Memory B cell (primary cell): ENCODE results near the gene IFT80.

ENCODE experiments used
- ATAC-seq: fragments of 150-1000 bp; cut with Tn5 transposase; 2 replicates; pipeline ENCODE4 v1.10.0; 2021; ENCODE audit warnings: low read depth, mild to moderate bottlenecking, moderate library complexity
- DNase-seq, 2 donors: peaks; one replicate each; pipeline ENCODE4 v3.0.0; 2022; ENCODE audit warnings: low spot score in 2 of 2
- H3K27ac Mint-ChIP-seq: one replicate; pipeline ENCODE4 v1.8.0; 2022; ENCODE audit warnings: mild to moderate bottlenecking, moderate library complexity, mixed read lengths
- H3K27me3 Mint-ChIP-seq: one replicate; pipeline ENCODE4 v1.8.0; 2022; ENCODE audit warnings: mixed read lengths
- H3K36me3 Mint-ChIP-seq: one replicate; pipeline ENCODE4 v1.8.0; 2022; ENCODE audit warnings: mild to moderate bottlenecking, mixed read lengths
- H3K4me1 Mint-ChIP-seq: one replicate; pipeline ENCODE4 v1.8.0; 2022; ENCODE audit warnings: mixed read lengths
- H3K4me3 Mint-ChIP-seq: one replicate; pipeline ENCODE4 v1.8.0; 2022; ENCODE audit warnings: mild to moderate bottlenecking, moderate library complexity, mixed read lengths
- H3K9me3 Mint-ChIP-seq: one replicate; pipeline ENCODE4 v1.8.0; 2022; ENCODE audit warnings: mixed read lengths

The IFT80 gene

DNA sequence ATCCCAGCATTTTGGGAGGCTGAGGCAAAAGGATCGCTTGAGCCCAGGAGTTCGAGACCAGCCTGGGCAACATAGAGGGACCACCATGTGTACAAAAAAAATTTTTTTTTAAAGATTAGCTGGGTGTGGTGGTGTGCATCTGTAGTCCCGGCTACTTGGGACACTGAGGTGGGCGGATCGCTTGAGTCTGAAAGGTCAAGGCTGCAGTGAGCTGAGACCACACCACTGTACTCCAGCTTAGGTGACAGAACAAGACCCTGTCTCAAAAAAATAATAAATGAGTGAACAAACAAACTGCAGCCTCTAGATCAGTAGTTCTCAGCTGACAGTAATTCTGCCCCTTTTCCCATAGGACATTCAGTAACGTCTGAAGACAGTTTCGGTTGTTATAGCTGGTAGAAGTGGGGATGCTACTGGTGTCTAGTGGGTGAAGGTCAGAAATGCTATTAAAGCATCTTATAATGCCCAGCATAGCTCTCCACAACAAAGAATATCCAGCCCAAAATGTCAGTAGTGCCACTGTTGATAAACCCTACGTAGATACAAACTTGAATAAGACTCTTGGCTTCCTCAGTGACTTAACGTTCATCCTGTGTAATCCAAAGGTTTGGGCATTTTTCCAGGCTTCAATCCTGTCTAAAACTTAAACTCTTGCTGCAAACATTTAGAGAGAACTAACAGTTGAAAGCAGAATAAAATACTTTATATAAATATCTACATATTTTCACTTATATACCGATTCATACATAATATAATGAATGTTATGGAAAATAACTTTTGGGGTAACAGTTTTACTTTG is 11.0 kb upstream of the IFT80 start:
- no peaks in the 10 kb centered on the region for H3K27me3 Mint-ChIP-seq
- peaks cover 4% of the 10 kb centered on the region for H3K36me3 Mint-ChIP-seq
- no peak overlapping the region for H3K27ac Mint-ChIP-seq
- no peak for ATAC-seq
- DNase-seq: no peak
- no peaks in the 10 kb centered on the region for H3K9me3 Mint-ChIP-seq
- no peak overlapping the region for H3K4me3 Mint-ChIP-seq
- no peaks in the 10 kb centered on the region for H3K4me1 Mint-ChIP-seq

DNA sequence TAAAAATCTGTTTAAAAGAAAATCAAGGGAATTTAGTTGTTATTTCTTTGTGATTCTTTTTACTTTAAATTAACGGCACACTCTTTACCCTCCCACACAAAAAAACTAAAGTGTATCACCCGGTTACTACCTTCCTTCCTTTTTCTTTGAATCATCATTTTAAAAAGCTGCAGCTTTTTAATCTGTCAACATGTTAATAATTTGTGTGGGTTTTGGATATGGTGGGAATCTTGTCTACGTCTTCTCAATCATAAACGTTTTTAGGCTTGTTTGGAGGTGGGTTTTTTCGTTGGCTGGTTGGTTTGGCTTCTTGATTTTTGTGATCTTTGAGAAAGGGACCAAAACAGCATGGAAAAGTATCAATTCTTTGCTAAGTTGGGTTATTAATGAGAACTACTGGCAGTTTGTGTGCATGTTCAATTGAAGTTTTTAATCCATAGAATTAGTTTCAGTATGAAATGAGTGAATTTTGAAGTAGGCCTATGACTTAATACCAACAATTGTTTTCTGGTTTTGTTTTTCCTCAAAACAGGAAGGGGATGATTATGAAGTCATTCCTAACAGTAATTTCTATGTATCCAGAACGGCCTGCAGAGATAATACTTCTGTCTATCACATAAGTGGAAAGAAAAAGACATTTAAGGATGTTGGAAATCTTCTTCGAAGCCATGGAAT is 4.9 kb upstream of the IFT80 start:
- Mint-ChIP-seq H3K4me3 (peak overlapping the region; percentile 63), H3K4me1 (peaks cover 18% of the 10 kb centered on the region), H3K9me3 (no peaks in the 10 kb centered on the region), H3K27ac (no peak overlapping the region), H3K27me3 (peaks cover 4% of the 10 kb centered on the region), H3K36me3 (peaks cover 9% of the 10 kb centered on the region)
- no peak for ATAC-seq
- DNase-seq: no peak

DNA sequence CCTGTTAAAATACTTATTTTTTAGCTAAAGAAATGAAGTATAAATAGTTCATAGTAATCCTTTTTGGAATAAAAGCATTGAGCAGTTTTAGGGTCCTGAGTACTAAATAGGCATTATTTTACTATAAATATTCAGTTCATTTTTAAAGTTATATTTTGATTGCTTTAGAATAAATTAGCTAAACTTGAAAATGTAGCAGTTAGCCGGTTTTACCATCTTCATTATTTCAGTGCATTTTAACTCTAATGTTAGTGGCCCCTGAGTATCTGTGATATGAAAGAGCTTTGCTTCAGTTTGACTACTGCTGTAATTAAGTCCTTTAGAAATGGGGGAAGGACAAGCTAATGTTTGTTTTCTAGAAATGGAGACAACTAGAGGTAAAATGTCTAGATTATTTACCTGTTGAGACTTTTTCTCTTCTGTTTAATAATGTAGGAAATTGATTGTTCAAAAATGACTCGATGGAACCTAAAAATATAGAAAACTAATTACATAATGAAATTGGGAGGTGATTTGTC is 4.1 kb upstream of the IFT80 start:
- Mint-ChIP-seq H3K4me1 (peaks cover 21% of the 10 kb centered on the region), H3K27ac (no peak overlapping the region), H3K4me3 (no peak overlapping the region), H3K9me3 (no peaks in the 10 kb centered on the region), H3K27me3 (peaks cover 4% of the 10 kb centered on the region), H3K36me3 (peaks cover 7% of the 10 kb centered on the region)
- ATAC-seq (no peak), DNase-seq (no peak)

DNA sequence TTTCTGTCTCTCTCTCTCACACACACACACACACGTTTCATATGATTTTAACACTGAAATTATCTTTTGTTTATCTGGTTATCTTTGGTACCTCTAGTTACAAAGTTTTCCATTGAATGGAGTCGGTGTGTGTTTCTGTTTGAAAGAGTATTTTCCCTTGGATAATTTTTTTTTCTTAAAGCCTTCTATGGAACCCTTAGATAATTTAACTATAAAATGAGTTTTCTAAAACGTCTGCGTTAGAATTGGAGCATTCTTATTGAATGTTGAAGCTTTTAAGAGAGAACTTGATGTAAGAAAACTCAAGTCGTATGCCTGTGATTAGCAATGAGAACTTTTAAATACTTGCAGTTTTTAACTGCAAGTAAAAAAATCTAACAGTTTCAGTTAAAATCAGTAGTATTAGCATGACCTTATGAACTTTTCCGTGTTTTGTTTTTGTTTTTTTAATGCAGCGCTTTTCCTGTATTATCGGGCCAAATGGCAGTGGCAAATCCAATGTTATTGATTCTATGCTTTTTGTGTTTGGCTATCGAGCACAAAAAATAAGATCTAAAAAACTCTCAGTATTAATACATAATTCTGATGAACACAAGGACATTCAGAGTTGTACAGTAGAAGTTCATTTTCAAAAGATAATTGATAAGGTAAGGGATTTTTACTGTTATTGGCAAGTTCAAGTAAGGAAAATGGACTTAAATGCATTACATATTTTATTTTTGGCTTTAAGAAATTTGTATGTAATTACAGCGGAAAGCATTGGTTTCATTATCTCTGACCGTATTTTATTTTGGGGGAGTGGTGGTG is 3.4 kb upstream of the IFT80 start:
- H3K4me3 Mint-ChIP-seq: peak overlapping the region; percentile 62
- peaks cover 4% of the 10 kb centered on the region for H3K27me3 Mint-ChIP-seq
- no peaks in the 10 kb centered on the region for H3K9me3 Mint-ChIP-seq
- no peak overlapping the region for H3K27ac Mint-ChIP-seq
- ATAC-seq (no peak), DNase-seq (no peak)
- H3K4me1 Mint-ChIP-seq: peaks cover 22% of the 10 kb centered on the region
- peaks cover 7% of the 10 kb centered on the region for H3K36me3 Mint-ChIP-seq

DNA sequence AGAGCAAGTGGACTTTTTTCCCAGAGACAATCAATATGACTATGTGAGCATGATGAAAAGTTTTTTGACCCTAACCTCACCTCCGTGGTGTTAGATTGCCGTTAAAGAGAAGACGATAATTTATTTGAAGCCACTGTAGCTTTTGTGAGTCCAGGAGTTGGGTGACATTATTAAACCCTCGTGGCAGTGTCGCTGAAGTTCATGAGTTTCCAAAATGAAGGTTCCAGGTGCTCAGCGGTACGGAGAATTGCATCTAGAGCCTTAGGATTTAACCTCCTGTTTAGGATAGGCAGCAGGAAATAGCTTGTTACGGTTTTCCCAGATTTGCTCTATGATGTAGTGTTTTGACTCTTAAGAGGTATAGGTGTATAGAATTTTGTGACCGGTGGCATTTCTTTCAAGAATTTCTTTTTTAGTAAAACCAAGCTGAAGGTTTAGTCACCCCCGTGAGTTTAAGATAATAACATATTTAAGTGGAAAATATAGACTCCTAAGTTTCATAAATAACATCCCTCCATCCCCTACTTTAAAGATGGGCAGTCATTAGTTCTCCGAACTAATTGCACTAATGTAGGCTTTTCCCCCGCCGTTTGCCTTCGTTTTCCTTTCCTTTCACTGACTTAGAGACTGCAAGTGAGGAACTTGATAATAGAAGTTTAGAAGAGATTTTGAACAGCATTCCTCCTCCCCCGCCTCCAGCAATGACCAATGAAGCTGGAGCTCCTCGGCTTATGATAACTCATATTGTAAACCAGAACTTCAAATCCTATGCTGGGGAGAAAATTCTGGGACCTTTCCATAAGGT is 2.5 kb upstream of the IFT80 start:
- Mint-ChIP-seq H3K27me3 (peaks cover 4% of the 10 kb centered on the region), H3K36me3 (peaks cover 7% of the 10 kb centered on the region), H3K4me1 (peaks cover 22% of the 10 kb centered on the region), H3K4me3 (peak overlapping the region; percentile 89), H3K27ac (peak overlapping the region; percentile 83), H3K9me3 (no peaks in the 10 kb centered on the region)
- ATAC-seq (no peak), DNase-seq (peak in 1 of 2 donors; percentile 1)

DNA sequence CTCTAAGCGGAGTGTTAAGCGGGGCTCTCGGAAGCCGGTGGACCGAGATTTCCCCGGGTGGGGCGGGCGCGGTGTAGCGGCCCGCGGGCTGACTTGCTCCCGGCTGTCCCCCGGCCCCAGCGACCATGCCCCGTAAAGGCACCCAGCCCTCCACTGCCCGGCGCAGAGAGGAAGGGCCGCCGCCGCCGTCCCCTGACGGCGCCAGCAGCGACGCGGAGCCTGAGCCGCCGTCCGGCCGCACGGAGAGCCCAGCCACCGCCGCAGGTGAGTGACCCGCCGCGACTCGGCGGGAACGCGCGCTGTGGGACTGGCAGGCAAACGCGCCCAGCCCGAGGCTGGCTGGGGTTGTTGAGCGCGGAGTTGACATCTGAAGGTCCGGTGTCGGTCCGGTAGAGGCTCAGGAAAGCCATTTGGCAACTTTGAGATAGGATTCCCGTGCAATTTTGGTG is 1.7 kb upstream of the IFT80 start:
- Mint-ChIP-seq H3K27me3 (peaks cover 4% of the 10 kb centered on the region), H3K4me3 (peak overlapping the region; percentile 89), H3K9me3 (no peaks in the 10 kb centered on the region), H3K27ac (peak overlapping the region; percentile 98), H3K4me1 (peaks cover 22% of the 10 kb centered on the region), H3K36me3 (peaks cover 7% of the 10 kb centered on the region)
- DNase-seq (peak in 1 of 2 donors; percentile 40), ATAC-seq (no peak)

DNA sequence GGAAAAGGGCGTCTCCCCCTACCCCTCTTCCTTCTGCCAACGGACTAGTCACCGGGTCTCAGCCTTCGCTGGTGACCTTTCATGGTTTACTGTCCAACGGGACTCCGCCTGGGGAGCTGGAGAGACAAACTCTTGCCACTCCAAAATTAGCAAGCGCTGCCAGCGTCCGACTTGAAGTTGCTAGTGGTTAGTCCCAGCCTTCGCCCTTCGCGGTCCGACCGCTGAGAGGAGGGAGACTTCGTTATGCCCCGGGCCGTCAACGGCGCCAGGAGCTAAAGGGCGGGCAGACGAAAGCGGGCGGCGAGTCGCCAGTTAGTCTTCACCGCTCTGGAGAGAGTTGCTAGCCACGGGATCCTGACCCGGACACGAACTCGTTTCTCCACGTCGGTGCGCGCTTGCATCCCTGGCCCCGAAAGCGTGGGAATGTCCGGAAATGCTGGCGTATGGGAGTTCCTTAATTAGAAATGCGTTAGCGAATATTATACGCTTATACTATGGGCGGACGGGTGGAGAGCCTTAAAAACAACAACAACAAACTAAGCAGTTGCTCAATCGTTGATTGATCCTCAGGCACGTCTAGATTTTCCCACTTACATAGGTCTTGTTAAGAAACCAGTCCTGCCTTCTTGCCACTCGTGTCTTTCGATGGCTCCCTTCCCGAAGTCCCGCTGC is 1.1 kb upstream of the IFT80 start:
- Mint-ChIP-seq H3K9me3 (no peaks in the 10 kb centered on the region), H3K4me3 (peak overlapping the region; percentile 89), H3K27ac (peak overlapping the region; percentile 98), H3K4me1 (peaks cover 22% of the 10 kb centered on the region), H3K27me3 (peaks cover 4% of the 10 kb centered on the region), H3K36me3 (peaks cover 7% of the 10 kb centered on the region)
- ATAC-seq (no peak), DNase-seq (peak; percentile 14 to 62)

DNA sequence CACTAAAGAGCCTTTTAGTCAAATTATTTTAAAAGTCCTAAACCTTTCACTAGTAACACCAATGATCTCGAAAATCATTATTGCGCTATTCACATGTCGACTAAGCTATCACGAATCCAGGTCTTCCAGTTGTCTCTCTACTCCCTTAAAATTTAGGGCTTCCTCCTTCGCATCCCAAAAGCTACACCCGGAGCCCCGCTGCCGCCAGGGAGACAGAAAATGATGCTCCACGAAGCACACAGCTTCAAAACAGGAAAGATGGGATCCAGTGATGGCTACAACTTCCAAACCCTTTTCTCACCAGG is 253 bp downstream of the IFT80 start:
- peaks cover 7% of the 10 kb centered on the region for H3K36me3 Mint-ChIP-seq

DNA sequence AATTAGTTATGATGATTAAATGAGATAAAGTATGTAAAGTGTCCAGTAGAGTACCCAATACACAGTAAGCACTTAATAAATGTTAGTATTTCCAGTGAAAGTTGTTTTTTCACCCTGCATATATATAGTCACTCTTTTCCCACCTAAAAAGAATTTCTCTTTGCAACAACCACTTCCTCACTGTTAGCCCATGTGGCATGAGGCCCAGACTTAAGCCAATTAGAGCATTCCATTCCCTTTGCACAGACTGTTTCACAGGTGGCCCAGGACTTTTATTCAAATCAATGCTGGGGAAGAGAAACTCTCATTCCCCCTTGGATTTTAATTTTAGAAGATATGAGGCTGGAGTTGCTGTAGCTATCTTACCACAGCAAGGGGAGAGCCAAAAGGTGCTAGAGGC is 3.7 kb downstream of the IFT80 start:
- no peak overlapping the region for H3K27ac Mint-ChIP-seq
- H3K4me3 Mint-ChIP-seq: no peak overlapping the region
- H3K4me1 Mint-ChIP-seq: peaks cover 13% of the 10 kb centered on the region
- no peaks in the 10 kb centered on the region for H3K9me3 Mint-ChIP-seq
- DNase-seq: no peak
- no peak for ATAC-seq
- no peaks in the 10 kb centered on the region for H3K27me3 Mint-ChIP-seq
- H3K36me3 Mint-ChIP-seq: no peaks in the 10 kb centered on the region

More for the DNA sequence above, 253 bp downstream of the IFT80 start:
- Mint-ChIP-seq H3K27me3 (peaks cover 4% of the 10 kb centered on the region), H3K4me3 (peak overlapping the region; percentile 89), H3K4me1 (peaks cover 20% of the 10 kb centered on the region), H3K9me3 (no peaks in the 10 kb centered on the region), H3K27ac (peak overlapping the region; percentile 98)
- ATAC-seq: peak; percentile 1
- no peak for DNase-seq

DNA sequence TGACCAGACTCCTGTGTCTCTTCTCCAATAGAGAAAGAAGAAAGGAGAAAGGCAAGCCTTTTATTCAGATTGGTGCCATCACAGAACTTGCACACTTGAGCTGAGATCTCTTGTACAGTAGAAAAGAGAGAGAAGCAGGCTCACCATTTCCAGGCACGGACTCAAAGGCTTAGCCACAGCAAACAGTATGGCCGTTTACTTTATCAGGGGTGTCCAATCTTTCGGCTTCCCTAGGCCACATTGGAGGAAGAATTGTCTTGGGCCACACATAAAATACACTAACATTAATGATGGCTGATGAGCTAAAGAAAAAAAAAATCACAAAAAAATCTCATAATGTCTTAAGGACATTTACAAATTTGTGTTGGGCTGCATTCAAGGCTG is 5.0 kb downstream of the IFT80 start:
- no peak overlapping the region for H3K27ac Mint-ChIP-seq
- no peaks in the 10 kb centered on the region for H3K27me3 Mint-ChIP-seq
- no peaks in the 10 kb centered on the region for H3K36me3 Mint-ChIP-seq
- H3K4me1 Mint-ChIP-seq: peaks cover 13% of the 10 kb centered on the region
- DNase-seq: no peak
- no peak overlapping the region for H3K4me3 Mint-ChIP-seq
- ATAC-seq: no peak
- H3K9me3 Mint-ChIP-seq: no peaks in the 10 kb centered on the region

DNA sequence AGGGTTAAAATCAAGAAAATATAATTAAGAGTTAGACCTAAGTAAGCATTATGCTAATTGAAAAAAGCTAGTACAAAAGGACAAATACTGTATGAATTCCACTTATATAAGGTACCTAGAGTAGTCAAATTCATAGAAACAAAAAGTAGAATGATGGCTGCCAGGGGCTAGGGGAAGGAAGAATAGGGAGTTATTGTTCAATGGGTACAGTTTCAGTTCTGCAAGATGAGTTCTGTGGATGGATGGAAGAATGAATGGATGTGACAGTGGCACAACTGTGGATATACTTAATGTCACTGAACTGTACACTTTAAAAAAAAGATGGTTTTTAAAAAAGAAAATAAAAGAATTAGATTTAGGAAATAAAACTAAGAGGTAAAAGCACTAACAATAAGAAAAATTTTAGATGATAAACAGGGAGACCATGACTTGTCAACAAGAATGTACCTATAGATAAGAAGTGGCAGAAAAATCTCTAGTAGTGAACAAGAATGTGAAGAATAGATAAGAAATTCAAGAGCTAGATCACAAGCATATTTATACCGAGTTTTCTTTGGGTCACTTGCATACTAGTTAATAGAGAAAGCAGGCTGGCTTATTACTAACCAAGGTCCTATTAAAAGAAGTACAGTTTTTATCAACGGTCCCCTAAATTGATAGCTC is 5.5 kb downstream of the IFT80 start:
- Mint-ChIP-seq H3K9me3 (no peaks in the 10 kb centered on the region), H3K27ac (no peak overlapping the region), H3K27me3 (no peaks in the 10 kb centered on the region), H3K36me3 (no peaks in the 10 kb centered on the region), H3K4me3 (no peak overlapping the region), H3K4me1 (peaks cover 11% of the 10 kb centered on the region)
- DNase-seq (no peak), ATAC-seq (no peak)

DNA sequence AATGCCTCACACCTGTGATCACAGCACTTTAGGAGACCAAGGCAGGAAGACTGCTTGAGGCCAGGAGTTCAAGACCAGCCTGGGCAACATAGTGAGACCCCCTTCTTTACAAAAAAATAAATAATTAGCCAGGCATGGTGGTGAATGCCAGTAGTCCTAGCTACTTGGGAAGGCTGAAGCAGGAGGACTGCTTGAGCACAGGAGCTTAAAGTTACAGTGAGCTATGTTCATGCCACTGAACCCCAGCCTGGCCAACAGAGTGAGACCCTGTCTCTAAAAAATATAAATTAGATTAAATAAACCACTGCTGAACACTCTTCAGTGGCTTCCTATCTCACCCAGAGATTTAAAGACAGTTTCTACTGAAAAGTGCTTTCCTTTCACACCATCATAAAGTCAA is 6.2 kb downstream of the IFT80 start:
- no peaks in the 10 kb centered on the region for H3K9me3 Mint-ChIP-seq
- H3K36me3 Mint-ChIP-seq: peaks cover 1% of the 10 kb centered on the region
- no peak for ATAC-seq
- no peaks in the 10 kb centered on the region for H3K27me3 Mint-ChIP-seq
- H3K4me3 Mint-ChIP-seq: no peak overlapping the region
- no peak overlapping the region for H3K27ac Mint-ChIP-seq
- no peak for DNase-seq
- peaks cover 8% of the 10 kb centered on the region for H3K4me1 Mint-ChIP-seq
